ENCODE measurements around the gene MLLT10.
"Not testable (repeated sequence)": the region's sequence is repeated elsewhere in the genome, so short reads cannot be mapped to it uniquely, and the experiment has no call there.

The MLLT10 gene

GRCh38 chr10:21528236-21529031, 5.6 kb upstream of the MLLT10 start:
- DNase-seq (ENCODE audit: low spot score), result no peak

- no peak for DNase-seq (ENCODE audit: low spot score)
These were observed 4.8 kb upstream of the MLLT10 start for GRCh38 chr10:21529032-21529910.

GRCh38 chr10:21530168-21530567, 3.9 kb upstream of the MLLT10 start:
- no peak for DNase-seq (ENCODE audit: low spot score)

- no peak for DNase-seq (ENCODE audit: low spot score)
These were observed 3.4 kb upstream of the MLLT10 start for GRCh38 chr10:21530641-21531040.

GRCh38 chr10:21531164-21531563, 2.9 kb upstream of the MLLT10 start:
- DNase-seq (ENCODE audit: low spot score), result no peak

GRCh38 chr10:21532694-21533466, 1.2 kb upstream of the MLLT10 start:
- DNase-seq (ENCODE audit: low spot score), result no peak

GRCh38 chr10:21534280-21534586, 201 bp downstream of the MLLT10 start:
- DNase-seq (ENCODE audit: low spot score), result no peak

GRCh38 chr10:21534604-21535493, 817 bp downstream of the MLLT10 start:
- no peak for DNase-seq (ENCODE audit: low spot score)

GRCh38 chr10:21535494-21535965, 1.5 kb downstream of the MLLT10 start:
- DNase-seq (ENCODE audit: low spot score), result no peak

- DNase-seq (ENCODE audit: low spot score), result not testable (repeated sequence)
These were observed 1.9 kb downstream of the MLLT10 start for GRCh38 chr10:21535976-21536375.

- no peak for DNase-seq (ENCODE audit: low spot score)
These were observed 2.8 kb downstream of the MLLT10 start for GRCh38 chr10:21536874-21537273.

GRCh38 chr10:21540701-21541100, 6.7 kb downstream of the MLLT10 start:
- DNase-seq (ENCODE audit: low spot score), result not testable (repeated sequence)

- no peak for DNase-seq (ENCODE audit: low spot score)
These were observed 13.2 kb downstream of the MLLT10 start for GRCh38 chr10:21547246-21547645.

GRCh38 chr10:21552638-21553037, 18.6 kb downstream of the MLLT10 start:
- no peak for DNase-seq (ENCODE audit: low spot score)

- no peak for DNase-seq (ENCODE audit: low spot score)
These were observed 22.5 kb downstream of the MLLT10 start for GRCh38 chr10:21556527-21556926.

- DNase-seq (ENCODE audit: low spot score), result not testable (repeated sequence)
These were observed 25.0 kb downstream of the MLLT10 start for GRCh38 chr10:21558984-21559383.

- no peak for DNase-seq (ENCODE audit: low spot score)
These were observed 36.9 kb downstream of the MLLT10 start for GRCh38 chr10:21570761-21571521.

GRCh38 chr10:21572578-21572977, 38.5 kb downstream of the MLLT10 start:
- DNase-seq (ENCODE audit: low spot score), result no peak

GRCh38 chr10:21574514-21574913, 40.5 kb downstream of the MLLT10 start:
- DNase-seq (ENCODE audit: low spot score), result not testable (repeated sequence)

GRCh38 chr10:21579291-21579690, 45.3 kb downstream of the MLLT10 start:
- DNase-seq (ENCODE audit: low spot score), result no peak

GRCh38 chr10:21581421-21581834, 47.4 kb downstream of the MLLT10 start:
- not testable (repeated sequence) for DNase-seq (ENCODE audit: low spot score)

Data from HuH-7.5 (cell line).